Ecto neural progenitor cell (in vitro differentiated cells): ENCODE results near the gene RFPL3.
A peak's percentile ranks its signal among the peaks of the same experiment; 100 is the strongest.
"Not testable (repeated sequence)": the region's sequence is repeated elsewhere in the genome, so short reads cannot be mapped to it uniquely, and the experiment has no call there.

Experiments used
- DNase-seq: peaks from one replicate; pipeline ENCODE4 v3.0.0-alpha.2; 2018; ENCODE audit warnings: low spot score

Gene RFPL3

DNA sequence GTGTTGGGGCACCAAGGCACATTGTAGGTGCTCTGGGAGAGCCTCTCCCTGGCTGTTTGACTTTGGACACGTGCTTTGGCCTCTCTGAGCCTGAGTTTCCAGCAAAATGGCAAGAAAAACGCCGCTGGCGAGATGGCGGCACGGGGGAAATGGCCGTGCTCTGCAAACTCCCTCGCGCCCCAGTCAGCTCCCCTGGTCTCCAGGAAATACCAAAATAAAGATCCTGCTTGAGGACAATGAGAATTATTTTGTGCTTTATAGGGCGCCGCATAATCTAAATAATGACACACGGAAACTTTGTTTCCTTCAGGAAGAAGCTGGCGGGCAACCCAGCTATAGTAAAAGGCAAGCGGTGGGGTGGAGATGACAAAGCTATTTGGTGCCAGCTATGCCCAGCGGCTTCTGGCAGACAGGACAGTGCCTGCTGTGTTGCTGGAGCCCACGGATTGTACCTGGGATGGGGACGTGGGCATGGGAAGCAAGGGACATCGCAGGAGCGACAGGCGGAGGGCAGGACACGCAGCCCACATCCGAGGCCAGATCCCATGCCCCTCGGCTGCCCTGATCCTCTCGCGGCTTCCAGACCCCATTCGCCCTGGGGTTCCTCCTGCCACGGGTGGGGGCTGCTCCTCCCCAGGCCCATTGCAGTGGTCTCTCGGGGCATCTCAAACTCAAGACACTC is 26.3 kb upstream of the RFPL3 start:
- DNase-seq: peak; percentile 31

DNA sequence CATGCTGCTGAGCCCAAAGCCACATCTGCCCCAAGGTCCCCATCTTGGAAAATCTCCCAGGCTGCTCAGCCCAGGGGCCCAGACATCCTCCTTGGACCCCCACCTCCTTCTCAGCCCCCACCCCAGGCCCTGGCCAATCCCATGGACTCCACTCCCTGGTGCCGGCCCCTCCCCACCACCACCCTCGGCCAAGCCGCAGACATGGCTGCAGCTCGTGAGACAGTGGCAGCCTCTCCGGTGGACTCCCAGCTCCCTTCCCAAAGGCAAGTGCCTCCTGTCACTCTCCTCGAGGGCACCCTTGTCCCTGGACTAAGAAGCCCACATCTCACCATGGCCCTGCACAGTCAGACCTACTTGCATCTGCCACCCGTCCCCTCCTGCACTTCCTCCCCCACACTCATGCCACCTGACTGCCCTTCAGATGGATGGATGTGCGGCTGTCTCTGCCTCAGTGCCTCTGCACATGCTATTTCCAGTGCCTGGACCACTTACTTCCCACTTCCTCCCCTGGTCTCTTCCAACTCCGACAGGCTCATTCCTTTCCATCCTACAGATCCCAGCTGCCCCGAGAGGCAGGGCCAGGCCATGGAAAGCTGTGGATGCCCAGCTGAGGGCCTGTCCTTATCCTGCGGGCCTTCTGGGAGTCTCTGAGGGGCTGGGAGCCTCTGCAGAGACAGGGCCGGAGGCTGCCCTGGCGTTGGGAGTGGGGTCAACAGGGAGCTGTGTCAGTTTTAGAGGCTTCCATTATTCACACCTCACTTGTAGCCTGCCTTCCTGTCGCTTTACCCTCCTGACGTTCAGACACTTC is 25.5 kb upstream of the RFPL3 start:
- peak; percentile 43 for DNase-seq

DNA sequence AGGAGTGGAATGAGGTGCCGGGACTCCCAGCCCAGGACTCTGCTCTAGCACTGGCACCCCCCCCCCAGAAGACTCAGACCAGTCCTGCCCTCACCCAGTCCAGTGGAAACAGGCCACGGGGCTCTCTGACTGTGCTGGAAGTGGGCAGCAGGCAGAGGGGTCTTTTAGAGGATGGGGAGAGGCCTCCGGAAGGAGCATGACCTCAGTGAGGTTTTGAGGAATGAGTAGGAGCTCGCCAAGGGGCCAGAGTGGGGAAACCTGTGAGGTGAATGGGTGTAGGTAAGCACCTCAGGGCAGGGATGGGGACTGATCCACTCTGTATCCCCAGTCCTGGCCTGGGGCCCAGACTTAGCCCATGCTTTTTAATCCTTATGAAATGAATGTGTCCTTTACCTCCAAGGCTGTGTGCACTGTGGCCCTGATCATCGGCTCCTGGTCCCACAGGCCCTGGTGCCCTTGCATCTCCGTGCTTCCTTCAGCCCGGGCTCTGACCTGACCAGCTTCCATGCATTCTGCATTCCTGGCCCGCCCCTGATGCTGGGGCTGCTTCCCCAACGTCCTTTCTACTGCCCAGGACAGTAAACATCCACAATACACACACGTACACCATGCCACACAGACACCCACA is 24.4 kb upstream of the RFPL3 start:
- peak; percentile 29 for DNase-seq

DNA sequence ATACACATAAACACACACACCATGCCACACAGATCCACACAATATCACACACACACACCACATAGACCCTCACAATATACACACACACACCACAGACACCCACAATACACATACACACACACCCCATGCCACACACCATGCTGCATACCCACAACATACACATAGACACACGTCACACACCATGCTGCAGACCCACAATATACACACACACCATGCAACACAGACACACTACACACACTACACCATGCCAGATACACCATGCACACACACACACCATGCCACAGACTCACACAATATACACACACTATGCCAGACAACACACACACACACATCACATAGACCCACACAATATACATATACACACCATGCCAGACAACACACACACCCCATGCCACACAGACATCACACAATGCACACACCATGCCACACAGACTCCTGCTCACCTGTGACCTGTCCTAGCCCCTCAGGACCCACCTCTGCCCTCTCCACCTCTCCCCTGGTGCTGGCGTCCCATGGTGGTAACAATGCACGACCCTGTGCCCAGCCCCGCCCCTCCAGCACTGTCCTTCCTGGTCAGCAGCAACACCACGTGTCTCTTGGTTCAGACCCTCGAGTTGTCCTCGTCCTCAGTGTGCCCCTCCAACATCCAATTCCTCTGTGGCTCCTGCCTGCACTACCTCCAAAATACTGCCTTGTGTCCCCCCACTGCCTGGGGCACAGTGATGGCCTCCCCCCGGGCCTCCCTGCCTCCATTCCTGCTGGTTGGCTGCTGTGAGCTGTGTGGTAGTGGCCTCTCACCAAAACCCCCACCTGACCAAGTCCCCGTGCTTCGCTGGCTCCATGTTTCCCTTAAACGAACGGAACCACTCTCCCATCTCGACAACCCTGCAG is 23.7 kb upstream of the RFPL3 start:
- DNase-seq: peak; percentile 41

DNA sequence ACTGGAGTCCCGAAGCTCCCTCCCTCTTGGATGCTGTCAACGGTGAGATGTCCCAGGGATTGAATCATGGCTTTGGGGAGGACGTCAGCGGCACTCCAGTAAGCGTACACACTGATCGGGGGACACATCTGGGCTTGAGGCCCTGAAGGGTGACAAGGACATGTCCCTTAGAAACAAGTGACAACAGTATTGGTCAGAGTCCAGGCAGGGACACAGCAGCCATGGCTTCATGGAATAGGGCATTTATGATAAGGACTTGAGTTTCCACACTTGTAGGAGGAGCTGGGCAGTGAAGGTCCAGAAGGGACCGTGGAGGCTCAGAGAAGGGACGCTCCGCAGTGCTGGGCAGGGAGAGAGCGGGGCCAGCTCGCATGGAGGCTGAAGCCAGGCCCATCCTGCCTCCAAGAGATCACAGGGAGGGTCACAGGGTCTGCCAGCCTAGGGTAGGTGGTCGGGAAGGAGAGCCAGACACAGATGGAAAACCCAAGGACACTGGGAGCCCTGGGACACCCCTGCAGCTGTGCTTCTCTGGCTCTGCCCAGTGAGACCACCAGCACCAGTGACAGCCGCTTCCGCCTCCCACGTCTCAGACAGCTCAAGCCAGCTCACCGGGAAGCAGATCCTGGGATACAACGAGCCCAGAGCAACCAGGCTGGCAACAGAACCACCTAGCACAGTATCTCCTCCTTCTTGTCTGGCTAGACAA is 22.9 kb upstream of the RFPL3 start:
- peak; percentile 41 for DNase-seq

DNA sequence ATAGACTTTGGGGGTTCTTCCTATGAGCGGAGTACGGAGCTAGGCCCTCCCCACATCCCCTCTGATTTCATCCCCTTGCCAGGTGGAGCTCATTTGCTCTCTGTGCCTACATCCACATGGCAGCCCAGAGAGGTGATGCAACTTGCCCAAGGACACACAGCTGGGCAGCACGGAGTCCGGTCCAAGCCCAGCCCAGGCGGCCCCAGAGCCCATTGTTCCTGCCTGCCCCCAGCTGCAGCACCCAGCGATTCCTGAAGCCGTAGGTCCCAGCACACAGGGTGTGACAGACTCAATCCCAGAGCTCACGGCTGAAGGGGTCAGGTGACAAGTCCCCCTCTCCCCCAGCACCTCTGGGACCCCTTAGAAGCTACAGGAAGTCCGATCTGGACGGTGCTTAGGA is 22.2 kb upstream of the RFPL3 start:
- DNase-seq: peak; percentile 41

DNA sequence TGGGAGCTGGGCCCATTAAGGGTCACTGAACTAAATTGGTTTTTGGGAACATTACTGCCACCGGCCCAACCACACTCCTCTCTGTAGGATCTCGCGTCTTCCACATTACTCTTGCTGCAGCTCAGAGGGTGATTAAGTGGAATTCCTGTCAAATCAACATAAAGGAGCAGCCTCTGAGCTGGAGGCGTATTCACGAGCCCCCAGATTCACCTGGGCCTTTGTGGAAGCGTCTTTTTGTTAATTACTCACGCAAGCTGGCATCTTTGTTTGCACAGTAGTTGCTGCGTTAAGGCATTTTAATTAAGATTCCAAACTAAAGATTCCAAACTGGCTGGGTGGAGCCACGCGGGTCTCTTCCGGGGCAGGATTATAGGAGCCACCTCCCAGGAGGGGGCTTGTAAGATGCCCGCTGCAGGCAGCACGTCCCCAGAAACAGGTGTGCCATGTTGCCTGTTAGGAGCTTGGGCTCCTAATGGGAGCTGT is 21.5 kb upstream of the RFPL3 start:
- DNase-seq: peak; percentile 48

DNA sequence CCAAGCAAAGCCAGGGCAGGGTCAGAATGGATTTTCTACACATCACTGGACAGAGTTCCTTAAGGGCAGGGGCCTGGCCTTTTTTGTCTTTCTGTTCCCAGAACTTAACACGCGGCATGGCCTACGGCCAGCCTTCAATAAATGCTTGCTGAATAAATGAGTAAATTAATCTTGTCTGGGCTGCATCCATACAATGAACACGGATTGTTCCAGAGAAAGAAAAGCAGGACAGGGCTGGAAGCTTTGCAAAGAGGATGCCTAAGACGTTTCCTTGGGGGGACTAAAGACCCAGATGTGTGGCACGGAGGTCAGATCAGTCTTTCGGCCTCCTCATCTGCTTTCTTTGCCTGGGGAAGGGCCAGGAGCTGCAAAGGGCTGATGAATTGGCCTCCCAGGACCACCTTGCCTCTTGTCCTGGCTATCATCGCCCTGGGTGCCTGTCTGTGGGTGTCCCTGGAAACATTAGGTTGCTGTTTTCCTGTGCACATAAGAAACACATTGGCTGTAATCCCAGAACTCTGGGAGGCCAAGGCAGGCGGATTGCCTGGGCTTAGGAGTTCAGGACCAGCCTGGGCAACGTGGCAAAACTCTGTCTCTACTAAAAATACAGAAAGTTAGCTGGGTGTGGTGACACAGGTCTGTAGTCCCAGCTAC is 20.8 kb upstream of the RFPL3 start:
- peak; percentile 42 for DNase-seq

DNA sequence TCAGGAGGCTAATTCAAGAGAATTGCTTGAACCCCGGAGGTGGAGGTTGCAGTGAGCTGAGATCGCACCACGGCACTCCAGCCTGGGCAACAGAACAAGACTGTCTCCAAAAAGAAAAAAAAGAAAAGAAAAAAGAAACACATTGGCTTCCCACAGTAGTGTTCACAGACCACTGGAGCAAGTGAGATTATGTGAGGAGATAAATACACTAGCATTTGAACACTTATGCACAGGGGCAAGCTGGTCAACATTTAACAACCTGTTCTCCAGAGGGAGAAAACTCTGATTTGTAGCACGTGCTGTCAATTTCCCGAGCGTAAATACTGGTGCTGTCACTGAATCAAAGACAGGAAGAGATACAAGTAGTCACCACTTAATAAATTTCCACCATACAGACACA is 20.2 kb upstream of the RFPL3 start:
- DNase-seq: not testable (repeated sequence)

DNA sequence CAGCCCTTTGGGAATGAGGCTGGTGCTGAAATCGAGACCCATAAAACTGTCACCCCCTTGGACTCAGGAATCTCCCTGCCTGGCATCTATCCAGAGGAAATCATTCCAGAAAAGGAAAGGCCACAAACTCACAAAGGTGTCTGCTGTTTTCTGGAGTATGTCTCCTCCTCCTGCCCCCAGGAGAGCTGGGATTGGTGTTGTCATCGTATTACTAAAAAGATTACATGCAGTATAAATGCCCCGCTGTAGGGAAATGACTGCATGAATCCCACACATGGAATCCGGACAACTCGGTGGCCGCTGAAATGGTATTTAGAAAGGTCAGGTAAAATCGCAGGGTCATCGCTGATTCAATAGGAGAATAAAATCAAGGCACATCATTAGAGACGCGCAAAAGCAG is 18.9 kb upstream of the RFPL3 start:
- DNase-seq: no peak

DNA sequence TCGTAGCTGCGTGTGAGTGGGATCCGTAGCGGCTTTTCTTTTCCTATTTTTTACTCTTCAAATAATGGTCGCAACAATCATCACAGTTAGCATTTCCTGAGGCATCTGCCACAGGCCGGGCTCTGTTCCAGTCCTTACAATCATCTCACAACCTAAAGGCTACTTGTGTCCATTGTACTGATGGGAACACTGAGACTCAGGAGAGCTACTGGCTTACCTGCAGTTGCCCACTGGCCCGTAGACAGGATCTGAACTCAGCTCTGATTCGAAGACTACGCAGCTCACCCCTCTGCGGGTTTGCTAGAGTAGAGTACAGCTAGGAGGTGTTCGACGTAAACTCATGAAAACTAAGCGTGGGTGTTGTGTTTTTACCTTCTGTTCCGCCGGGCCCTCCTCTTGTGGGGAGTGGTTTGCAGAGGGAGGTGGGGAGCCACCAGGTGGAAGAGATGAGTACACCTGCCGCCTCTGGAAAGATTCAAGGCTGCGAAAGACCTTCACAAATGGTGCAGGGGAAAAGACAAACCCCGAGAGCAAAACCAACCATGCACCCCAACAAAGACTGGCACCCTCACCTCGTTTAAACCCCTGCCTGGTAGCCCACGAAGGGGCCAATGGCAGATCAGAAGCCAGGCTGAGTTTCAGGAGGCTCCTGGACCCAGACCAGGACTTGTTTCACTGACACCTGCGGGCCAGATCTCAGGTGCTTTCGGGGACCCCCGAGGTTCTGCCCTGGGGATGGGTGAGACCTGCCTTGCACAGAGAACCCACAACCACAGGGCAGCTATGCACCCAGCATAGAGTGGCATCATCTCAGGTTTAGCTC is 18.3 kb upstream of the RFPL3 start:
- DNase-seq: peak; percentile 31

DNA sequence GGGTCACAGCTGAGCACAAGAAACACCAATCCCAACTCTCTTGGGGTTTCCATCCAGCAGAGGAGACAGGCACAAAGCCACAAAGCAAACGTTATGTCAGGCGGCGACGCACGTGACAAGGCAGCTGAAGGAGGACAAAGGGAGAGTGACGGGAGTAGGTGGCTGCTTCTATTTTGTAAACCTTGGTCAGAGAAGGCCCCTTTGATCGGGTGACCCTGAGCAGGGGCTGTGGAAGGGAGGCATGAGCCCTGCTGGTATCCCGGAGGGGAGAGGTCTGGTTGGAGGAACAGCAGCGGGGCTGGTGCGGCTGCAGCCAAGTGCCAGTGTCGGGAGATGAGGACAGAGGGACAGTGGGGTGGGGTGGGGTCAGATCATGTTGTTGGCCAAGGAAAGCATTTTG is 17.3 kb upstream of the RFPL3 start:
- DNase-seq: peak; percentile 46

DNA sequence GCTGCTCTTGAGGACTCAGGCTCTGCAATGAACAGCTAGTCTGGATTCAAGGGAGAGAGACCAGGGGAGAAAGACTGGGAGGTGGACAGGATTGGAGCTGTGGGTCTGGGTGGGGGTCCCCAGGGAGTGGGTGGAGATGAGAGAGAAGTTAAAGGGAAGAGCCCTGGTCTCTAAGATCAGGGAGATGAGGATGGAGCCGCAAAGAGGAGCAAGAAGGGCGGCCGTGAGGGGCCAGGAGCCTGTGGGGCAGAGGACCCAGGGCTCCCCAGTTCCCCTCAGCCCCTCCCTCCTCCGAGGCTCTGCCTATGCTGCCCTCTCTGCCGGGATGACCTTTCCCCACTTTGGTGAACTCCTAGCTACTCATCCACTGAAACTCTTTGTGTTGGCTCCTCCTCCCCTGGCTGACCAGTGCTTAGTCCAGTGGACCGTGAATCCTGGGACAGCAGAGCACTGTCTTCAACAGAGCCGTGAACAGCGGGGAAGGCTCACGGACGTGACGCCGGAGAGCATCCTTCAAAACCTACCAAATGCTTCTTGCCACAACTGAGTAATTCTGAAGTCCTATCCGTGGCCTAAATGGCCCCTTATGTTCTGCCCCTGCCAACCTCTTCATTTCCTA is 16.4 kb upstream of the RFPL3 start:
- peak; percentile 74 for DNase-seq

DNA sequence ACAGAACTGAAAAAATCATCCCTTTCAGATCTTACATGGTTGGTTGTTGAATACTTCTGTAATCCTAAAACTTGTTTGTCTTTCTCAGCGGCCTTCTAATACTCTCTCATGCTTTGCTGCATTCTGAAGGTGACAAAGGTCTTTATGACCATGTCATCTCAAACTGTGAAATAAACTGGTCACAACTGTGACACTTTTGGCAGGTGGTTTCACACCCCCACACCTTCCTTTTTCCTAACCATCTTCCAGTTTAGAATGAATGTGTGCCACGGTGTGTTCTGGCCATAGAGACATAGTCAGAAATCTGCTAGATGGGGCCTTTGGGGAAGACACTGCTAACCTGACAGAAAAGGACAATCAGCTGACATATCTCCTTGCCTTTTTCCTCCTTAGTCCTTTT is 14.7 kb upstream of the RFPL3 start:
- DNase-seq: peak; percentile 20

DNA sequence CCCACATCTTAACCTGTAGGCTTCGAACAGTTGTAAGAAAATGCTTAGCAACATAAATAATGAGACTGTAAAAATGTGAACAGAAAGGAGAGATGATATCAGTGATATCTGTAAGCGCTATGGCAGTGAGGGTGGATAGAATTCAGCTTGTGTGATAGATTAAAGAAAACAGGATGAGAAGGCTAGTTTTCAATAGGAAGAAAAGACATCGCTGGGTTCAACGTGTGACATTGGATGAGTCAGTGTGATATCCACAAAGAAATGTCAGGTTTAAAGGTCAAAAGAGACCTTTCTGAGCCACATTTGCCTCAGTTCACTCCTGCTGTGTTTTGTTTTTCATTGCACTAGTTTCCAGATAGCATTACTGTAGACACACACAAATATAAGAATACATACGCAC is 13.7 kb upstream of the RFPL3 start:
- no peak for DNase-seq

DNA sequence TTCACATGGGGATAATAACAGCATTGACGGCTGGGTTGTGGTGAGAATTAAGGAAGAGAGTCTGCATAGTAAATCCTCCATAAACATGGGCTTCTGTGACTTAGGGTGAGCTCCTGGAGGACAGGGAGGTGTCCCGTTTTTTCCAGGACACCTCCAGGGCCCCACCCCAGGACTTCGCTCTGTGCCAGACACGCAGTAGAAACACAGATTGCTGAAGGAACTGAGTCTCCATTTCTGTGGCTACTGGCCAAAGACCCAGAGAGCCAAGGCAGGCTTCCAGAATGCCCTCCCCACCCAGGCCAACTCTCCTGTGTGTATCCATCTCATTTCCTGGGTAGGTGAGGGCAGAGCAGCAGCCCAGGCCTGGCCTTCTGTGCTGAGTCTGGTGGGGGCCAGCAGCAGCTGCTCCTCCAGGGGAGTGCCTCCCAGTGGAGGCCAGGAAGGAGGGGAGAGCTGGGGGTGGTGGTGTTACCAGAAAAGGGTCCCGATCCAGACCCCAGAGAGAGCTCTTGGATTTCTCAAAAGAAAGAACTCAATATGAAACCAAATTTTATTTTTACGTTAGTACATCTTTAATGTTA is 9.5 kb upstream of the RFPL3 start:
- DNase-seq: no peak

DNA sequence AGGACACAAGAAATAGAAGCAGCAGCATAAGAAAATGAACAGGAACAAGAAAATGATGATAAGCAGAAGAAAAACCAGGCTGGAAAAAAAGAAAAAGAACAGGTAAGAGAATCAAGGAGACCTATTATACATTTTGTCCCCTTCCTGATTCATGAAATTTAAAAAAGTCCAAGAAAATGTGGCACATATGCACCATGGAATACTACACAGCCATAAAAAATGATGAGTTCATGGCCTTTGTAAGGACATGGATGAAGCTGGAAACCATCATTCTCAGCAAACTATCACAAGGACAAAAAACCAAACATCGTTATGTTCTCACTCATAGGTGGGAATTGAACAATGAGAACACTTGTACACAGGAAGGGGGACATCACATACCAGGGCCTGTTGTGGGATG is 5.8 kb upstream of the RFPL3 start:
- DNase-seq: not testable (repeated sequence)

DNA sequence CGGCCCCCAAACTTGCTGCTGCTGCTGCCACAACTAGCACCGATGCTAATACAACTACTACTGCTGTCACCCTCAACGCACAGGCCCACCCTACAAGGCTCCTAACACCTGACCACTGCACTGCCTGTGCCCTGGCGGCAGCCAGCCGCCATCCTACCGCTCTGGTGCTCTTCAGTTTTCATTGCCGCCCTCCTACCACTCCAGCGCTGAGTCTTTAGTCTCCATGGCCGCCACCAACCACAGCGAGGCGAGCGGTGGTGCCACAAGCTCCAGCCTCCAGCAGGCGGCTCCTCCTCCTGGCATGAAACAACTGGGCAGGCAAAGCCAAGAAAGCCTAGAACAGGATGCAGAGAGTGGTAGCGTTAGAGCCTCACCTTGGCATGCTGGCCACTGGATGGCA is 5.0 kb upstream of the RFPL3 start:
- no peak for DNase-seq

DNA sequence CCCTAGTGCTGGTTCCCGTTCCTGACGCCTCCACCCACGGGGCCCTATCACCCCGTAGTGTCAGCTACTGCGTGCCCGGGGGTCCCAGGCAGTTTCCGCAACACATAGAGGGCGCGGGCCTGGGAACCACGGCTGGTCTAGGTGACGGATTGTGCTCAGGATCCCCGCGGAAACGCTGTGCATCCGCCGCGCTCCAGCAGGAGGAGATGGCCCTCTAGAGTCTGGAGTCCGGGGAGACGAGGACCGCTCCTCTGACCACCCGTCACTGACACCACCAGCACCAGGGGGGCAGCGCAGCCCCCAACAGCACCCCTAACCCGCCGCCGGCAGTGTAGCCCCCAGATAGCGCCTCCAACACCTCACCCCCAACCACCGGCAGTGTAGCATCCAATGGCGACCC is 4.4 kb upstream of the RFPL3 start:
- DNase-seq: peak; percentile 44
